ENCODE results near the gene NEK2.

- no peak for TF ChIP-seq POLR2A (IDR thresholded peaks at IDR 0.05; ENCODE audit: borderline replicate concordance, extremely low read depth, insufficient read depth, insufficient read length)
- TF ChIP-seq SIN3A (IDR thresholded peaks at IDR 0.05; ENCODE audit: low read depth), result no peak
- TF ChIP-seq, protein P1, sequence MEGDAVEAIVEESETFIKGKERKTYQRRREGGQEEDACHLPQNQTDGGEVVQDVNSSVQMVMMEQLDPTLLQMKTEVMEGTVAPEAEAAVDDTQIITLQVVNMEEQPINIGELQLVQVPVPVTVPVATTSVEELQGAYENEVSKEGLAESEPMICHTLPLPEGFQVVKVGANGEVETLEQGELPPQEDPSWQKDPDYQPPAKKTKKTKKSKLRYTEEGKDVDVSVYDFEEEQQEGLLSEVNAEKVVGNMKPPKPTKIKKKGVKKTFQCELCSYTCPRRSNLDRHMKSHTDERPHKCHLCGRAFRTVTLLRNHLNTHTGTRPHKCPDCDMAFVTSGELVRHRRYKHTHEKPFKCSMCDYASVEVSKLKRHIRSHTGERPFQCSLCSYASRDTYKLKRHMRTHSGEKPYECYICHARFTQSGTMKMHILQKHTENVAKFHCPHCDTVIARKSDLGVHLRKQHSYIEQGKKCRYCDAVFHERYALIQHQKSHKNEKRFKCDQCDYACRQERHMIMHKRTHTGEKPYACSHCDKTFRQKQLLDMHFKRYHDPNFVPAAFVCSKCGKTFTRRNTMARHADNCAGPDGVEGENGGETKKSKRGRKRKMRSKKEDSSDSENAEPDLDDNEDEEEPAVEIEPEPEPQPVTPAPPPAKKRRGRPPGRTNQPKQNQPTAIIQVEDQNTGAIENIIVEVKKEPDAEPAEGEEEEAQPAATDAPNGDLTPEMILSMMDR (IDR thresholded peaks at IDR 0.05 in 2 of 3, conservative IDR thresholded peaks at IDR 0.05 in 1 of 3; ENCODE audit: borderline replicate concordance in 1 of 3, insufficient read depth in 1 of 3, low read depth in 2 of 3, low read length in 2 of 3), result no peak
- TF ChIP-seq MAX (IDR thresholded peaks at IDR 0.05), result no peak
- no peak for TF ChIP-seq EZH2phosphoT487 (IDR thresholded peaks at IDR 0.05; ENCODE audit: borderline replicate concordance)
- no peak for TF ChIP-seq CEBPB (IDR thresholded peaks at IDR 0.05; ENCODE audit: low read depth)
These were observed 40.5 kb downstream of the NEK2 start for GRCh38 chr1:211634931-211635330.
